ENCODE data around the gene TYMP. TPM values are rescaled to one million over a fixed set of nuclear protein-coding genes. Genes with fewer than 3 reads are reported as not detected.

TYMP gene
- total RNA-seq, 1 experiment from 2014 or later: 41.0 TPM

DNA sequence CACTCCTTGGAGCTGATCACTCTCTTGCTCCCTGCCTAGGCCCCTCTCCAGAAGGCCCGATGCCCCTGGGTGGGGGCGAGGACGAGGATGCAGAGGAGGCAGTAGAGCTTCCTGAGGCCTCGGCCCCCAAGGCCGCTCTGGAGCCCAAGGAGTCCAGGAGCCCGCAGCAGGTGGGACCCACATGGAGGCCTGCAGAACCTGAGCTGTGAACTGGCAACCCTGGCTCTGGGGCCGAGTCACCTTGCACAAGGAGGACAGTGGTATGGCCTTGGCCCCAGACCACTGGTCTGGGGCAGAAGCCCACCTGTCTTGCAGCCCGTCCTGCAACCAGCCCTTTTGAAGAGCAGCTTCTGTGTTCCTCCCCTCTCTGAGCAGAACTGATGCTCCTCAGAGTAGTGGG is 10.7 kb downstream of the TYMP start:
- H3K27ac Mint-ChIP-seq (ENCODE audit: low read depth, unreplicated experiment): no peak overlapping the region
- POLR2A ChIA-PET: interaction anchor here (1.1 to 1.5 kb wide), 2 partner anchors 11 to 44 kb away, joined by 3 to 4 read pairs; partner anchors contain the start of genes SYCE3 and TYMP
- TF ChIP-seq, protein P1, sequence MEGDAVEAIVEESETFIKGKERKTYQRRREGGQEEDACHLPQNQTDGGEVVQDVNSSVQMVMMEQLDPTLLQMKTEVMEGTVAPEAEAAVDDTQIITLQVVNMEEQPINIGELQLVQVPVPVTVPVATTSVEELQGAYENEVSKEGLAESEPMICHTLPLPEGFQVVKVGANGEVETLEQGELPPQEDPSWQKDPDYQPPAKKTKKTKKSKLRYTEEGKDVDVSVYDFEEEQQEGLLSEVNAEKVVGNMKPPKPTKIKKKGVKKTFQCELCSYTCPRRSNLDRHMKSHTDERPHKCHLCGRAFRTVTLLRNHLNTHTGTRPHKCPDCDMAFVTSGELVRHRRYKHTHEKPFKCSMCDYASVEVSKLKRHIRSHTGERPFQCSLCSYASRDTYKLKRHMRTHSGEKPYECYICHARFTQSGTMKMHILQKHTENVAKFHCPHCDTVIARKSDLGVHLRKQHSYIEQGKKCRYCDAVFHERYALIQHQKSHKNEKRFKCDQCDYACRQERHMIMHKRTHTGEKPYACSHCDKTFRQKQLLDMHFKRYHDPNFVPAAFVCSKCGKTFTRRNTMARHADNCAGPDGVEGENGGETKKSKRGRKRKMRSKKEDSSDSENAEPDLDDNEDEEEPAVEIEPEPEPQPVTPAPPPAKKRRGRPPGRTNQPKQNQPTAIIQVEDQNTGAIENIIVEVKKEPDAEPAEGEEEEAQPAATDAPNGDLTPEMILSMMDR (IDR thresholded peaks at IDR 0.05; ENCODE audit: unreplicated experiment): no peak
- BruUV-seq (replicated peaks): no TSS peak
- CTCF ChIA-PET: interaction anchor here (0.6 to 0.7 kb wide), 2 partner anchors 94 to 102 kb away, joined by 3 to 4 read pairs; no protein-coding TSS in a partner anchor
- H3K4me1 Mint-ChIP-seq (ENCODE audit: insufficient read depth, unreplicated experiment): no peaks in the 10 kb centered on the region
- intact Hi-C loops (cut with micrococcal nuclease): no loop called here
- H3K27me3 Mint-ChIP-seq (ENCODE audit: insufficient read depth, unreplicated experiment): no peaks in the 10 kb centered on the region
- peaks cover 33% of the 10 kb centered on the region for H3K36me3 Mint-ChIP-seq (ENCODE audit: insufficient read depth, unreplicated experiment)
- H3K9me3 Mint-ChIP-seq (ENCODE audit: unreplicated experiment): no peaks in the 10 kb centered on the region
- no peak overlapping the region for H3K4me3 Mint-ChIP-seq (ENCODE audit: unreplicated experiment)
- DNase-seq (ENCODE audit: unreplicated experiment): no peak

DNA sequence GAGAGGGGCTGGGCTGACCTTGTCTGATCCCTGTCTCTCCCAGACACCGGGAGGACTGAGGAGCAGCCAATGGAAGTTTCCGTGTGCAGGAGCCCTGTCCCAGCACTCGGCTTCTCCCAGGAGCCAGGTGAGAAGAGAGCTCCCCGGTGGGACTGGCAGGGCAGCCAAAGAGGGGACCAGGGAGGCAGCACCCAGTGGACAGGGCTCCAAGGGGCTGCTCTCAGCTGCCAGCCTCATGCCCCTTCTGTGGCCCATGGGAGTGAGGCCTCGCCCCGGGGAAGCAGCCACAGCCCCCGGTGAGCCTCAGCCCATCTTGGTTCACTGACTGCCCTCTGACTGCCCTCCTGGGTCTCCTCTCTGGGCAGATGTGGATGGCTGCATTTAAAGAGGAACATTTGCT is 11.2 kb downstream of the TYMP start:
- intact Hi-C loops (cut with micrococcal nuclease): no loop called here
- no peak for DNase-seq (ENCODE audit: unreplicated experiment)
- Mint-ChIP-seq H3K4me1 (ENCODE audit: insufficient read depth, unreplicated experiment) (no peaks in the 10 kb centered on the region), H3K9me3 (ENCODE audit: unreplicated experiment) (no peaks in the 10 kb centered on the region), H3K27ac (ENCODE audit: low read depth, unreplicated experiment) (no peak overlapping the region), H3K4me3 (ENCODE audit: unreplicated experiment) (no peak overlapping the region), H3K36me3 (ENCODE audit: insufficient read depth, unreplicated experiment) (peaks cover 28% of the 10 kb centered on the region), H3K27me3 (ENCODE audit: insufficient read depth, unreplicated experiment) (no peaks in the 10 kb centered on the region)
- POLR2A ChIA-PET: interaction anchor here (1.1 to 1.5 kb wide), 2 partner anchors 11 to 44 kb away, joined by 3 to 4 read pairs; partner anchors contain the start of genes SYCE3 and TYMP
- no TSS peak for BruUV-seq (replicated peaks)
- TF ChIP-seq, protein P1 (IDR thresholded peaks at IDR 0.05; ENCODE audit: unreplicated experiment): no peak
- CTCF ChIA-PET: interaction anchor here (0.6 kb wide), 1 partner anchor 94 kb away, joined by 4 read pairs; no protein-coding TSS in a partner anchor

DNA sequence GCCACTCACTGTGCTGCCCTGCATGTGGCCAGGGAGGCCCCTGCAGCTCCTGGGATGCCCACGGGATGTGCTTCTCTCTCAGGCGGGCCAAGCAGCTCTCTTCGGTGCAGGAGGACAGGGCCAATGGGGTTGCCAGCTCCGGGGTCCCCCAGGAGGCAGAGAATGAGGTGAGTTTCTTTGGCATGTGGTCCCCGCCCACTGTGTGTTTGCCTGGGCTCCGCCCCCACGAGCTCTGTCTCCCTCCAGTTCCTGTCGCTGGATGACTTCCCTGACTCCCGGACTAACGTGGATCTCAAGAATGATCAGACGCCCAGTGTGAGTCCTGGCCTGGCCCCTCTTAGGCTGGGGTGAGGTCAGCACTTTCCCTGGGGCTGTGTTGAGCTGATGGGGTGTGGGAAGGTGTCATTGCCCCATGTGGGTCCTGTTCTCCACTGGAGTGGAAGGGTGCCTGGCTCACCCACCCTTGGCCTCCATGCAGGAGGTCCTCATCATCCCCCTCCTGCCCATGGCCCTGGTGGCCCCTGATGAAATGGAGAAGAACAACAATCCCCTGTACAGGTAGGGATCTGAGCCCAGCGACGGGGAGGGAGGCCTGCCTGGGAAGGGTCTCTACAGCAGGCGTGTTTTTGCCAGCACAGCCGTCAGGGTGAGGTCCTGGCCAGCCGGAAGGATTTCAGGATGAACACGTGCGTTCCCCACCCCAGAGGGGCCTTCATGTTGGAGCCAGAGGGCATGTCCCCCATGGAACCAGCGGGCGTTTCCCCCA is 12.1 kb downstream of the TYMP start:
- no peaks in the 10 kb centered on the region for H3K4me1 Mint-ChIP-seq (ENCODE audit: insufficient read depth, unreplicated experiment)
- intact Hi-C loops (cut with micrococcal nuclease): no loop called here
- no peaks in the 10 kb centered on the region for H3K9me3 Mint-ChIP-seq (ENCODE audit: unreplicated experiment)
- TF ChIP-seq, protein P1 (IDR thresholded peaks at IDR 0.05; ENCODE audit: unreplicated experiment): no peak
- H3K27ac Mint-ChIP-seq (ENCODE audit: low read depth, unreplicated experiment): no peak overlapping the region
- H3K27me3 Mint-ChIP-seq (ENCODE audit: insufficient read depth, unreplicated experiment): no peaks in the 10 kb centered on the region
- CTCF ChIA-PET: interaction anchor here (0.5 kb wide), 1 partner anchor 102 kb away, joined by 4 read pairs; no protein-coding TSS in a partner anchor
- H3K36me3 Mint-ChIP-seq (ENCODE audit: insufficient read depth, unreplicated experiment): peaks cover 31% of the 10 kb centered on the region
- H3K4me3 Mint-ChIP-seq (ENCODE audit: unreplicated experiment): no peak overlapping the region
- DNase-seq (ENCODE audit: unreplicated experiment): no peak
- BruUV-seq (replicated peaks): TSS peak; percentile 10
- POLR2A ChIA-PET: interaction anchor here (0.7 kb wide), 1 partner anchor 10 kb away, joined by 3 read pairs; the partner anchor contains the start of genes LMF2 and NCAPH2

DNA sequence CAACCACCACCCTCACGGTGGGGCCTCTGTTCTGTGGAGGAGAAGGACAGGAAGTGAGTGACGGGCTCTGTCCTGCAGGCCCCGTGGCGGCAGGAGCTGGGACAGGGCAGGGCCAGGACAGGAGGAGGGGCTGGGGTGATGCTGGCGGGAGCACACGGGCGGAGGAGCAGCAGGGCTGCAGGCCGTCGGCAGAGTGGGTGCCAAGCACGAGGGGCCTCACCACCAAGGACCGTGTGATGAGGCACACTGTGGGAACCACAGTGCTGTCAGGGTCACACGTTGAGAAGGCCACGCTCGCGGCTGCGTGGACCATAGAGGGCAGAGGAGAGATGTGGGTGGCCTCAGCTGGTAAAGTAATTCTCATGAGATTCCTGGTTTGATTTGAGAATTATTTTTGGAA is 12.9 kb downstream of the TYMP start:
- no peak overlapping the region for H3K4me3 Mint-ChIP-seq (ENCODE audit: unreplicated experiment)
- ChIA-PET CTCF (interaction anchor here (0.5 to 0.6 kb wide), 2 partner anchors 9 to 103 kb away, joined by 3 to 4 read pairs; no protein-coding TSS in a partner anchor), POLR2A (interaction anchor here (0.7 kb wide), 1 partner anchor 9 kb away, joined by 3 read pairs; the partner anchor contains the start of genes LMF2 and NCAPH2)
- TF ChIP-seq, protein P1 (IDR thresholded peaks at IDR 0.05; ENCODE audit: unreplicated experiment): no peak
- H3K27ac Mint-ChIP-seq (ENCODE audit: low read depth, unreplicated experiment): no peak overlapping the region
- no peaks in the 10 kb centered on the region for H3K4me1 Mint-ChIP-seq (ENCODE audit: insufficient read depth, unreplicated experiment)
- DNase-seq (ENCODE audit: unreplicated experiment): no peak
- no peaks in the 10 kb centered on the region for H3K27me3 Mint-ChIP-seq (ENCODE audit: insufficient read depth, unreplicated experiment)
- no peaks in the 10 kb centered on the region for H3K9me3 Mint-ChIP-seq (ENCODE audit: unreplicated experiment)
- no TSS peak for BruUV-seq (replicated peaks)
- H3K36me3 Mint-ChIP-seq (ENCODE audit: insufficient read depth, unreplicated experiment): peaks cover 38% of the 10 kb centered on the region
- intact Hi-C loops (cut with micrococcal nuclease): no loop called here
